HG03039 (cell line): Measurements from ENCODE around the gene MYO1H.

Experiments
- ATAC-seq: cut with Tn5 transposase; IDR thresholded peaks from one replicate; pipeline ENCODE4 v1.9.1; 2021; ENCODE audit warnings: mild to moderate bottlenecking, moderate library complexity; ENCODE audit not compliant: unreplicated experiment

Gene MYO1H

DNA sequence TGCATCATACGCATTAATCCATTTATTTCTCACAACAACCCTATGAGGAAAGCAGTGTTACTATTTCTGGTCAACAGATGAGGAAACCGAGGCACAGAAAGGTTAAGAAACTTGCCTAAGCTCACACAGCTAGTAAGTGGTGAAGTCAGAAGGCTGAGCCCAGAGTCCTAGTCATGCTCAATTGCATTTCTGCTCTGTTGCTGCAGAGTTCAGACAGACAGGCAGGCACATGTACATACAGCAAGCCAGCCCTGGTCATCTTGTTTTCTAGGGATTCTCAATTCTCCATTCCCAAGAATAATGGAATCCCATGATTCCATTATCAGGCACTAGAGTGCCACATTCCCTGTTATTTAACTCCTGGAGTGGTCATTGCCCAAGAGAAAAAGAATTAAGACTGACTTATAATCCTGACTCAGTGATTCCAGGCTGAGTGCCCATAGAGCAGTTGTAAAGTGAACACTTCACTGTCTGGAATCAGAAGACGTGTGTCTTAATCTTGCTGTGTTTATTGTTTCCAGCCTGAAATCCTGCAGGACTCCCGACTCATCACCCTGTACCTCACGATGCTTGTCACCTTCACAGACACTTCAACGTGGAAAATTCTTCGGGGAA, 140.5 kb downstream of the MYO1H start:
- no peak for ATAC-seq

DNA sequence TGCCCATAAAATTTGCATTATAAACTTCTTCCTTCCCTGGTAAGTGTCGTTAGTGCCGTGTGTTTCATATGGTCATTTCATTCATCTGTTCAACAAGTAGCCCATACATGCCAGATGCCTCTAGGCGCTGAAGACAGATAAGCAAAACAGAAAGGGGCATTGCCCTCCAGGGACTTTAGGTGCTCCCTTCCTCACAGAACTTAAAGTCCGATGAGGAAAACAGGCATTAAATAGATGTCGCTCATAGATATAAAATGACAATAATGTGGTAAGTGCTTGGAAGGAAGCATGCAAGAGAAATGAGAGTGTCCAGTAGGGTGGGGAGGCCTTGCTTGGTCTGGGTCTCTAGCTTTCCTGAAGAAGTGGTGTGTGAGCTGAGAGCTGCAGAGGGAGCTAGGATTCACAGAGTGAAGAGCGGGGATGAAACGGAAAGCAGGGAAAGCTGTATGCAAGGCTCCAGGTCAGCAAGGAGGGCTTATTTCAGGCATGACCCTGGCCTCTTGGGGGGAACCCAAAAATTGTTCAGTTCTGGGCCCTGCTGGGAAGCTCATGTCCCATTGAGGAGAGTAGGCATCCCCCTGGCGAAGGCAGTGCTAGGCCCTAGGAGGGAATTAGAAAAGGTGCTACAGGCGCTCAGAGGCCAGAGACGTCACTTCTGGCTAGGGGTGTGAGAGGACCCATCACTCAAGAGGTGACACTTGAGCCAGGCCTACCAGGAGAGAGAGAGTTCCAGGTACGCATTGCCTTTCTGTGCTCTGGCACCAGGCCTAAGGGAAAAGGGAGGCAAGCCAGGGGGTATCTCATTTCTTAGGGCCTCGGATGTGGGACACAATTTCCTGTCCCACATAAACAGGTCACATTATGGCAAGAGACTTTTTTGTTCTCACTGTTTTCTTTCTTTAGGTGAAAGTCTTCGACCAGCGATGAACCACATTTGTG, 141.6 kb downstream of the MYO1H start:
- no peak for ATAC-seq

DNA sequence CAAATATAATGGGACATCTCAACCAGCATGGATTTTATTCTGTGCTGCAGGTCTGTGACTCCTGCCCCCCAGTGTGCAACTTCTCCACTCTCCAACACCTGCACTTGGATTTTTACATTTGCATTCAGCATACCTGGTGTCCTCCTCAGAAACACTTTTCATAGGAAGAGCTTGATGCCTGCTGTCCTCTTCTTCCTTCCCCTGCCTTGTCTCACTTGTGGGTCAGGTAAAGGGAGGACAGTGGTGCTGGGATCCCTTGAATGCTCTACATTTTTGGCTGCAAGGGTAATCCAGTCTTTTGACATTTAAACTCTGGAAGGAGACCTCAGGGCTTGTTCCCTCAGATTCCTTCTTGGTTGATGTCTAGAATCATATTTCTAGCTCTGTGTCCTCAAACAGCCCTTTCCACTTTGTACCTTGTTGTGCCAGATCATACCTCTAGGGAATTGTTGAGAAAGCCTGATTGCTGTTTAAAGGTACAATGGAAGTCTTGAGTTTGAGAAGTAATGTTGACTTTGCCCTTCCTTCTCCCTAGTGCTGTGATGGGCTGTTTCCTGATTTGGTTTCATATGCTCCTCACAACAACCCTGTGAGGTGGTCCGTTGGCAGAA, 142.4 kb downstream of the MYO1H start:
- no peak for ATAC-seq

DNA sequence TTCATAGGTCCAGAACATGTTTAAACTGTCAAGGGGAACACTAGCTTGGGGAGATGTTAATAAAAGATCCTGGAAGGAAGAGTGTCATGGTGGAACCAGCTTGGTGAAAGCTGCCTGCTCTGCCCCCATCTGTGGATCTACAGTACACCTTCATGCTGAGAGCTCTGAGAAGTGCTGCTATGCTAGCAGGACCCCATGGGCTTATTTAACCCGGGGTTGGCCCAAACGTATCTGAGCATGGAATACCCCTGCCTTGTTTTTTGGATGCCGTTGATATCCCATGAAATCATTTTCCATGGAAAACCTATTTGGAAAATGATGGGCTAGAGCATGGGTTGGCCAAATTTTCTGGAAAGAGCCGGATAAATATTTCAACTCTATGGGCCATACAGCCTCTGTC, 144.0 kb downstream of the MYO1H start:
- no peak for ATAC-seq

DNA sequence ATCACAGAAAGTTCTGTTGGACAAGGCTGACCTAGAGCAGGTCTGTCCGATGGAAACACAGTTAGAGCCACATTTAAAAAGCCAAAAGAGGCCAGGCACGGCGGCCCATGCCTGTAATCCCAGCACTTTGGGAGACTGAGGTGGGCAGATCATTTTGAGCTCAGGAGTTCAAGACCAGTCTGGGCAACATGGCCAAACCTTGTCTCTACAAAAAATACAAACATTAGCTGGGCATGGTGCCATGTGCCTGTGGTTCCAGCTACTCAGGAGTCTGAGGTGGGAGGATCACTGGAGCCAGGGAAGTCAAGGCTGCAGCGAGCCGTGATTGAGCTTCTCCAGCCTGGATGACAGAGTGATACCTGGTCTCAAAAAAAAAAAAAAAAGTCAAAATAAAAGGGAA, 144.7 kb downstream of the MYO1H start:
- ATAC-seq, result no peak

DNA sequence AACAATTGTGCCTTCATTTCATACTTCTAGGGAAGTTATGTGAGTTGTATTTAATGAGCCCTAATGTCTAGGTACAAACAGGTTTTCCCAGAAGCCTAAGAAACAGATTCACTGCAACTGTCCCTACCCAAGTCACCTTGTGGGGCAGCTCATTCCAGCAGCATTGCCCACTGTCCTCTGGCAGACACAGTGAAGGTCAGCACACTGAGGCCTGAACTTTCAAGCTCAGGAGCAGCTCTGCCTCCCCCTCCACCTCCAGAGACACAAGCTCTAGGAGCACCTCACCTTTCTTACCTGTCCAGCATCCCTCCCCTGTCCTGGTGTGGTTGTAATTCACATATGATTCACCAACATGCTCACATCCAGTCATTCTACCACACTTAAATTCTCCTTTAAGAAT, 145.4 kb downstream of the MYO1H start:
- no peak for ATAC-seq

DNA sequence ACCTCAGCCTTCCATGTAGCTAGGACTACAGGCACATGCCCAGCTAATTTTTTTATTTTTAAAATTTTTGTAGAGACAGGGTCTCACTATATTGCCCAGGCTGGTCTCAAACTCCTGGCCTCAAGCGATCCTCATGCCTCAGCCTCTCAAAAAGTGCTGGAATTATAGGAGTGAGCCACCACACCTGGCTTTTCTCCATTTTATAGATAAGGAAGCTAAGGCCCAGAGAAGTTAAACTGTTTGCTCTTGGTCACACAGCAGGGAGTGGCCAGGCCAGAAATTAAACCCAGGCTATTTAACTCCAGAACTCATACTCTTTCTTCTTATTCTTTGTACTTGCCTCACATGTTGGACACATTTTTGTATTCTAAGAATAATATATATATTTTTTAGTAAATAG, 146.2 kb downstream of the MYO1H start:
- no peak for ATAC-seq

DNA sequence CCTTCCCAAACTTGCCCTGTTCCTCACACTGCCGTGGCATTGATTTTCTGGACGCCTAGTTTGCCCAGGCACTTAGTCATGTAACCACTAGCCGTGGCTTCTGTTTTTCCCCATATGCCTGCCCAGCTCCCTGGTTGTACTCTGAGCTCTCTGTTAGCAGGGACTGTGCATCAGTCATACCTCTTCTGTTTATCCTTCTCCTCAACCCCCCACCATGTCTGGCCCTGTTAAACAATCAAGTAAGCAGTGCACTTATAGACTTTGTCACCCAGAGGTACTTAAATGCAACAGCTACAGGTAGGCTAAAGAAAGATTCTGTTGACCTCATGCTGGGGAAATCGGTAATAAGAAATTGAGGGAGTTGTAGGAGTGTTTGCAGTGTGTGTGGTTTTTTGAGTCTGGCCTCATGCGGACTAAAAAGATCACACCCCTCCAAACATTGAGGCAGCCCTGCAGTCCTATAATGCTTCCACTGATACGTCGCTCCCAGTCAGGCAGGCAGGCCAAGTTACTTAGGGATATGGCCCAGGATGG, 146.7 kb downstream of the MYO1H start:
- ATAC-seq, result no peak

DNA sequence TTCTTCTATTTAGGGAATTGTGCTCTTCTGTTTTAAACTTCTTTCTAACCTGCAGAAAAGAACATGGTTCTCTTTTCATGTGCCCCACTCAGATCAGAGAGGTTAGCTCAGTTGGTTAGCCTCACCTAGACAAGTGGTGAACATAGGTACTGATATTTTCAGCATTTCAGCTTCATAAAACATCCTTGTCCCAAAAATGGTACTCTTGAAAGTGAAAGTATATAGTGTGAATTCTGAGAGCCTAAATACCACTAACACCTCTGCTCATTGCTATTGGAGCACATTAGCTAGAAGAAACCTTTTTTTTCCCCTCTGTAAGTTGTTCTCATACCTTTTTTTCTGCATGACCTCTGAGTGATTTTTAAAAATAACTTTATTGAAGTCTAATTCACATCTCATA, 147.3 kb downstream of the MYO1H start:
- no peak for ATAC-seq

DNA sequence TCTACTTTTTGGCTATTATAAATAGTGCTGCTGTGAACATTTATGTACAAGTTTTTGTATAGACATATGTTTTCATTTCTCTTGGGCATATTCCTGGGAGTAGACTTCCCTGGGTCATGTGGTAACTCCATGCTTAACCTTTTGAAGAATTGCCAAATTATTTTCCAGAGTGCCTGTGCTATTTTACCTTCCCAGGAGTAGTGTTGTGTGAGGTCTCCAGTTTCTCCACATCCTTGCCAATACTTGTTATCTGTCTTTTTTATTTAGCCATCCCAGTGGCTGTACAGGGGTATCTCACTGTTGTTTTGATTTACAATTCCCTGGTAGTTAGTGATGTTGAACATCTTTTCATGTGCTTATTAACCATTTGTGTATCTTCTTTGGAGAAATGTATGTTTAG, 148.6 kb downstream of the MYO1H start:
- no peak for ATAC-seq

DNA sequence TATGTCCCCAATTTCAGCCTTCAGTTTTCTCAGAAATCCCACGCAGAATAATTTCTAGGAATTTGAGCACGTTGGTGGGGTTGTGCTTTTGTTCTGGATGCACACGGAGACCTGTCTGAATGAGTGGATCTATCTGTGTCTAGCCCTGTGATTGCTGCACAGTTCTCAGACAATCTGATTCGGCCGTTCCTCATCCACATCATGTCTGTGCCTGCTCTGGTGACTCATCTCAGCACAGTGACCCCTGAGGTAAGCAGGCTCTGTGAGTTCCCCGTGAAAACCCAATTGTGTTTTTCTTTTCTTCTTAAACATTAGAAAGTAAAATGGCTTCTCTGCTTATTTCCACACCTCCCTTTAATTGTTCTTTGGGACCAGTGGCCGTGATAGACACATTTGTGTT, 150.0 kb downstream of the MYO1H start:
- ATAC-seq, result no peak
